Neuronal stem cell (in vitro differentiated cells): Measurements from ENCODE around the gene DCST1.

ENCODE experiments used
- DNase-seq: peaks from one replicate; pipeline ENCODE4 v3.0.0-alpha.2; 2013; ENCODE audit warnings: low spot score
- H2AFZ ChIP-seq: one replicate; pipeline ENCODE4 v1.6.1; 2013; ENCODE audit warnings: mild to moderate bottlenecking, low read length, inconsistent platforms
- H2AK5ac ChIP-seq: 2 replicates; pipeline ENCODE4 v1.6.1; 2013; ENCODE audit warnings: low read depth, mild to moderate bottlenecking, inconsistent platforms, low read length, moderate library complexity, mixed read lengths
- H2BK120ac ChIP-seq: 2 replicates; pipeline ENCODE4 v1.6.1; 2013; ENCODE audit warnings: low read depth, mild to moderate bottlenecking, inconsistent platforms, low read length, moderate library complexity, mixed read lengths
- H2BK12ac ChIP-seq: one replicate; pipeline ENCODE4 v1.6.1; 2013; ENCODE audit warnings: low read length, inconsistent platforms
- H2BK15ac ChIP-seq: 2 replicates; pipeline ENCODE4 v1.6.1; 2013; ENCODE audit warnings: mild to moderate bottlenecking, low read length, inconsistent platforms, mixed read lengths
- H2BK5ac ChIP-seq: one replicate; pipeline ENCODE4 v1.6.1; 2013; ENCODE audit warnings: inconsistent platforms, mild to moderate bottlenecking, low read length, moderate library complexity
- H3K14ac ChIP-seq: one replicate; pipeline ENCODE4 v1.6.1; 2013; ENCODE audit warnings: low read length, inconsistent platforms
- H3K18ac ChIP-seq: 2 replicates; pipeline ENCODE4 v1.6.1; 2013; ENCODE audit warnings: low read length, inconsistent platforms
- H3K23ac ChIP-seq: 2 replicates; pipeline ENCODE4 v1.6.1; 2013; ENCODE audit warnings: low read depth, mild to moderate bottlenecking, mixed read lengths, low read length, inconsistent platforms; ENCODE audit not compliant: poor library complexity
- H3K27ac ChIP-seq: replicated peaks from 3 replicates; pipeline ENCODE4 v1.5.1; 2013; ENCODE audit warnings: low read length, inconsistent platforms
- H3K27me3 ChIP-seq, 3 experiments: 2 replicates each; pipeline ENCODE4 v1.6.1; 2013; ENCODE audit warnings: low read length in 3 of 3, mild to moderate bottlenecking in 2 of 3, inconsistent platforms in 1 of 3, low read depth in 1 of 3, mixed read lengths in 1 of 3, moderate library complexity in 1 of 3; ENCODE audit not compliant: control insufficient read depth in 3 of 3, insufficient read depth in 3 of 3
- H3K36me3 ChIP-seq, 2 donors: replicated peaks in 1 of 2; 2 replicates each; pipeline ENCODE4 v1.6.1; 2013; ENCODE audit warnings: low read length in 2 of 2; ENCODE audit not compliant: control insufficient read depth in 2 of 2, insufficient read depth in 2 of 2
- H3K4ac ChIP-seq: 2 replicates; pipeline ENCODE4 v1.6.1; 2013; ENCODE audit warnings: inconsistent platforms, mild to moderate bottlenecking, low read length, moderate library complexity
- H3K4me1 ChIP-seq, 2 donors: 1 replicate in 1 of 2; 2 replicates in 1 of 2; pipeline ENCODE4 v1.6.1; 2013; ENCODE audit warnings: low read length in 2 of 2, low read depth in 1 of 2; ENCODE audit not compliant: control insufficient read depth in 2 of 2, insufficient read depth in 1 of 2
- H3K4me2 ChIP-seq: one replicate; pipeline ENCODE4 v1.6.1; 2013; ENCODE audit warnings: mild to moderate bottlenecking, low read length, inconsistent platforms; ENCODE audit not compliant: insufficient read depth, poor library complexity, severe bottlenecking
- H3K4me3 ChIP-seq, 2 donors: 2 replicates each; pipeline ENCODE4 v1.5.1; 2013; ENCODE audit warnings: low read length in 2 of 2, mild to moderate bottlenecking in 2 of 2, inconsistent platforms in 1 of 2, moderate library complexity in 1 of 2
- H3K79me1 ChIP-seq: one replicate; pipeline ENCODE4 v1.6.1; 2013; ENCODE audit warnings: low read depth, mild to moderate bottlenecking, inconsistent platforms, low read length, moderate library complexity
- H3K9ac ChIP-seq: one replicate; pipeline ENCODE4 v1.6.1; 2013; ENCODE audit warnings: mild to moderate bottlenecking, low read depth, low read length, inconsistent platforms; ENCODE audit not compliant: poor library complexity
- H3K9me3 ChIP-seq, 2 donors: replicated peaks in 1 of 2; 2 replicates each; pipeline versions ENCODE3 to v1.6.1; 2013; ENCODE audit warnings: low read length in 2 of 2, mild to moderate bottlenecking in 2 of 2, inconsistent platforms in 1 of 2, low read depth in 1 of 2, mixed read lengths in 1 of 2, moderate library complexity in 1 of 2; ENCODE audit not compliant: control insufficient read depth in 2 of 2, insufficient read depth in 1 of 2
- H4K8ac ChIP-seq: one replicate; pipeline ENCODE4 v1.6.1; 2013; ENCODE audit warnings: low read depth, mild to moderate bottlenecking, inconsistent platforms, low read length, moderate library complexity
- H4K91ac ChIP-seq: one replicate; pipeline ENCODE4 v1.6.1; 2013; ENCODE audit warnings: low read length, low read depth, mild to moderate bottlenecking, inconsistent platforms; ENCODE audit not compliant: poor library complexity
- WGBS, 2 donors: extraction: QIAGEN DNeasy Blood & Tissue Kit; methylation state at CpG; one replicate each; pipeline ENCODE4 v1.1.7; 2013; ENCODE audit warnings: missing lambda C conversion rate in 2 of 2, mixed read lengths in 1 of 2; ENCODE audit not compliant: insufficient read length in 2 of 2, insufficient replicate concordance in 1 of 2; ENCODE audit errors: extremely low coverage in 2 of 2; 5-methylcytosine and 5-hydroxymethylcytosine counted together

Gene DCST1

DNA sequence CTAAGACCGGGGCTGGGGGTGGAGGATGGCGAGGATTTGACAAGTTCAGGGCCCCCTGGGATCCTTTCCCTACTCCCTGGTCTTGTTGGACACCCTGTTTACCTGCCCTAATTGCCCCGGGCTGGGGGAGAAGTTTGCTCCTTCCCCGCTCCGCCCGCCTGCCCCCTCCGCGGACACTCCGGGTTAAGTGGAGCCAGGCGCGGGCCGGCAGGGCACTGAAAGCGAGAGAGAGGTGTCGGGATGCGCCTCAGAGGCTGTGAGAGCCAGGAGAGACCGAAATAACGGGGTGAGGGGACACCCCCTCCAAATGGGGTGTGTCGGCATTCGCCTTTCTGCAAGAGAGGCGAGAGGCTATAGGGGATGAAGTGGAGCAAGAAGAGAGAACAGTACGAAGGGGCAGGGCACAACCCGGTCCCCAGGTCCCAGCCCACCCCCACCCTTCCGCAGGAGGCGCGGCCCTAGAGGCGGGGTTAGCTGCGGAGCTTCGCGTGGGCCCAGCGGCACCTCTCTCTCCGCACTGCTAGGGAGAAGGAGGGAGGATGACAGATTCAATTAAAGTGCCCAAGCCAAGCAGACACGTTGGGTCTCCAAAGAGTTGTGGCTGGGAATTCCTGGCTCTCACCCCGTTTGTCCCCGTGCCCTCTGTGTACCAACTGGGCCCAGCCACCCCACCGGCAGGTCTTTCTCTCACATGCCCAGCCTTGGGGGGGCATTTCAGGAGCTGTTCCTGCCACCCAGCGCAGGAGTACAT lies 48.9 kb downstream of the DCST1 start:
- Histone ChIP-seq H3K9me3 (peaks cover 0 to 2% of the 10 kb centered on the region in 2 donors), H2AFZ (peak overlapping the region; percentile 80), H4K8ac (no peak overlapping the region), H3K27ac (no peak overlapping the region), H3K4ac (peak overlapping the region; percentile 68), H3K18ac (peak overlapping the region; percentile 91), H3K36me3 (no peaks in the 10 kb centered on the region), H3K4me3 (peak overlapping the region; percentile 17 to 64), H3K4me2 (peak overlapping the region; percentile 98), H4K91ac (no peak overlapping the region), H3K23ac (peak overlapping the region; percentile 94), H3K4me1 (peaks cover 37 to 40% of the 10 kb centered on the region in 2 donors), H2BK12ac (peak overlapping the region; percentile 76), H2BK15ac (peak overlapping the region; percentile 30), H3K27me3 (peaks cover 30 to 54% (median 37%) of the 10 kb centered on the region in 3 experiments), H3K14ac (no peak overlapping the region), H2BK5ac (peak overlapping the region; percentile 11), H3K9ac (peak overlapping the region; percentile 30), H2AK5ac (peak overlapping the region; percentile 76), H2BK120ac (peak overlapping the region; percentile 39), H3K79me1 (peaks cover 4% of the 10 kb centered on the region)
- no peak for DNase-seq
- WGBS, 2 donors: no CpG with 5 or more reads among the region's 36 CpGs

DNA sequence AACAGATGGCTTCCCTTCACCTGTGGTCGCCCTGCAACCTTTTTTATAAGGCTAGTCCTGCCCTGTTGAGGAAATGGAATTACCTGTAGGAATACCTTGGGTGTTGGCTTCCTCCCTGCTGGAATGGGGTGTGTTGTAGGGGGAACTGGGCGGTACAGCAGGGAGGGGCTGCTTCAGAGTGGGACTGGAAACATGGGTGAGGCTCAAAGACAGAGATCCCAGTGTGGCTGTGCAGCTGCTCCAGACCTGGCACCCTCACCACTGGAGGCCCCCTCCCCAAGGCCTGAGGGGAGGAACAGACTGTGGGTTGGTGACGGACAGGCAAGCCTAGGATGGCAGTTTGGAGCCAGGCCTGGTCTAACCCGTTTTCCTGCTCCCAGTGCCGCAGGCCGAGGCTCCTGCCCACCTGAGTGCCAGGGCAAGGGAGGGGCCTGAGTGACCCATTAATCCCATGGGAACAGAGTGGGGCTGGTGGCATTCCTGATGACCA lies 49.5 kb downstream of the DCST1 start:
- Histone ChIP-seq H2BK15ac (peak overlapping the region; percentile 93), H3K27me3 (peaks cover 30 to 54% (median 37%) of the 10 kb centered on the region in 3 experiments), H3K9ac (peak overlapping the region; percentile 64), H2BK120ac (peak overlapping the region; percentile 39), H3K4ac (peak overlapping the region; percentile 68), H3K23ac (peak overlapping the region; percentile 94), H3K4me3 (no peak overlapping the region), H3K4me2 (no peak overlapping the region), H3K36me3 (no peaks in the 10 kb centered on the region), H3K18ac (peak overlapping the region; percentile 30), H2AFZ (no peak overlapping the region), H3K9me3 (peaks cover 0 to 2% of the 10 kb centered on the region in 2 donors), H3K4me1 (peaks cover 37 to 40% of the 10 kb centered on the region in 2 donors), H2AK5ac (peak overlapping the region; percentile 76), H2BK5ac (peak overlapping the region; percentile 11), H3K27ac (no peak overlapping the region), H4K8ac (no peak overlapping the region), H3K79me1 (peaks cover 4% of the 10 kb centered on the region), H2BK12ac (peak overlapping the region; percentile 82), H3K14ac (no peak overlapping the region), H4K91ac (no peak overlapping the region)
- DNase-seq: no peak
- WGBS, 2 donors: no CpG with 5 or more reads among the region's 6 CpGs

DNA sequence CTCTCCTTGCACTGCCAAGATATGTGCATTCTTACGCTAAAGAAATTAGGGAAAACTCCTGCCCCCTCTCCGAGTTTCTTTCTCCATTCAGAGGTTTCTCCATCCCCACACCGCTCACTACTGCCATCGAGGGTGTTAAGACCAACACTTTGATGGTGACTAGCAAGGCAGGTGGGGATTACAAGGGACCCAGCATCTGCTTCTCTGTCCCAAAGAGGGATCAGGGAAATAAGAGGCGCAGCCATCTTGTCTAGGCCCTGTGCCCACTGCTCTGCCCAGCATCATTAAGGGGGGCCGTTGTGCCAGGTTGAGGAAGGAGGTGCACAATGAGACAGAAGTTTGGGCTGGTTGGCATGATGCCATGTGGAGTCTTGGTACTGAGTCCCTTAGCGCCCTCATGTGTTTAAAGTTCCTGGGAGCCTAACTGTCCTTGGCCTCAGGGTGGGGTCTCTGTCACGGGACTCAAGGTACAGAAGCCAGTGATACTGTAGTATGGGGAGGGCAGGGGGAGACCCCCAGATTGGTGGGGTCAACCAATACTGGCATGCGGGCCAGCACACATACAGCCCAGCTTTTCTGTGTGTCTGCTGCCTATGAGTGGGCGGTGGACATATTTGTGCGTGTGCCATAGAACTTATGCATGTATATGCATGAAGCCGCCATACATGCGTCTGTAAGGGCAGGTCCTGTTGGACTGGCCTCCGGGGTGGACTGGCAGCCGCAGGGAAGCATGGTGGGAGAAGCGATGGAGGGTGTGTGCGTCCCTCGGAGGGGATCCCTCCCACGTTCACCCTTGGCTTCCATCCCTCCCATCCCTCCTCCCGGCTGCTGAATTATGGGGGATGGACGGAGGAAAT lies 50.5 kb downstream of the DCST1 start:
- Histone ChIP-seq H2BK12ac (peak overlapping the region; percentile 17), H3K4me3 (peak overlapping the region; percentile 44 to 68), H3K9ac (no peak overlapping the region), H3K18ac (no peak overlapping the region), H4K91ac (no peak overlapping the region), H3K9me3 (peaks cover 0 to 2% of the 10 kb centered on the region in 2 donors), H3K23ac (peak overlapping the region; percentile 59), H4K8ac (no peak overlapping the region), H3K36me3 (no peaks in the 10 kb centered on the region), H3K14ac (peak overlapping the region; percentile 14), H3K27ac (no peak overlapping the region), H3K4me1 (peaks cover 34 to 40% of the 10 kb centered on the region in 2 donors), H3K27me3 (peaks cover 30 to 51% (median 37%) of the 10 kb centered on the region in 3 experiments), H2BK15ac (peak overlapping the region; percentile 62), H2BK5ac (peak overlapping the region; percentile 91), H3K79me1 (peaks cover 4% of the 10 kb centered on the region), H3K4me2 (peak overlapping the region; percentile 52), H2BK120ac (no peak overlapping the region), H3K4ac (peak overlapping the region; percentile 67), H2AFZ (peak overlapping the region; percentile 85), H2AK5ac (peak overlapping the region; percentile 20)
- WGBS, 2 donors: no CpG with 5 or more reads among the region's 21 CpGs
- no peak for DNase-seq
